H1 (cell line): ENCODE measurements around the gene ZNF750. TPM values are rescaled to one million over a fixed set of nuclear protein-coding genes. Genes with fewer than 3 reads are reported as not detected.

Source experiments
- CTCF ChIA-PET: fragments of 300-600 bp; sonication (Branson Sonifier 250); formaldehyde crosslinking; loops from one replicate; lab custom pipeline; 2021; ENCODE audit not compliant: partially characterized antibody; lab: Charles Lee
- POLR2A ChIA-PET: fragments of 300-600 bp; sonication (Branson Sonifier 250); formaldehyde crosslinking; loops from one replicate; lab custom pipeline; 2021; ENCODE audit warnings: inconsistent platforms; ENCODE audit not compliant: partially characterized antibody; lab: Charles Lee
- DNase-seq, 2 experiments: peaks; one replicate each; pipeline versions ENCODE4 v3.0.0 to v3.0.0-alpha.2; 2010 to 2022; ENCODE audit warnings: low spot score in 2 of 2, low read depth in 1 of 2, mixed read lengths in 1 of 2
- FAIRE-seq: peaks from 2 replicates; lab custom pipeline; 2011; peaks lifted over from hg19 to GRCh38; lab: Jason Lieb, UNC
- H2AFZ ChIP-seq: 2 replicates; pipeline ENCODE4 v1.8.1; 2012; ENCODE audit warnings: low read length, inconsistent platforms
- H2AK5ac ChIP-seq: 2 replicates; pipeline ENCODE4 v1.6.1; 2013; ENCODE audit warnings: low read depth, low read length
- H2BK120ac ChIP-seq: replicated peaks from 2 replicates; pipeline ENCODE3; 2013; ENCODE audit warnings: low read depth, low read length, inconsistent platforms
- H2BK12ac ChIP-seq: 2 replicates; pipeline ENCODE4 v1.6.1; 2013; ENCODE audit warnings: low read depth, low read length
- H2BK15ac ChIP-seq: 2 replicates; pipeline ENCODE4 v1.6.1; 2013; ENCODE audit warnings: low read length
- H2BK20ac ChIP-seq: 2 replicates; pipeline ENCODE4 v1.6.1; 2013; ENCODE audit warnings: low read length
- H2BK5ac ChIP-seq: 2 replicates; pipeline ENCODE4 v1.6.1; 2013; ENCODE audit warnings: low read depth, low read length
- H3K14ac ChIP-seq: 2 replicates; pipeline ENCODE4 v1.6.1; 2013; ENCODE audit warnings: inconsistent platforms; ENCODE audit not compliant: insufficient read length
- H3K18ac ChIP-seq: 2 replicates; pipeline ENCODE4 v1.6.1; 2013; ENCODE audit warnings: low read length; ENCODE audit errors: extremely low read depth
- H3K23ac ChIP-seq: 2 replicates; pipeline ENCODE4 v1.6.1; 2013; ENCODE audit warnings: inconsistent platforms; ENCODE audit not compliant: insufficient read length
- H3K23me2 ChIP-seq: 2 replicates; pipeline ENCODE4 v1.6.1; 2013; ENCODE audit warnings: low read depth, low read length
- H3K27ac ChIP-seq: 2 replicates; pipeline ENCODE4 v1.6.1; 2011; ENCODE audit warnings: low read depth, low read length, inconsistent platforms
- H3K27me3 ChIP-seq, 4 experiments: replicated peaks in 1 of 4; 1 replicate in 1 of 4; 2 replicates in 3 of 4; pipeline versions ENCODE4 v1.6.1 to v1.8.1; 2011 to 2013; ENCODE audit warnings: low read length in 3 of 4, mild to moderate bottlenecking in 3 of 4, inconsistent platforms in 2 of 4, mixed read lengths in 2 of 4, moderate library complexity in 1 of 4; ENCODE audit not compliant: control insufficient read depth in 3 of 4, insufficient read depth in 3 of 4; ENCODE audit errors: extremely low read depth in 1 of 4
- H3K36me3 ChIP-seq, 4 experiments: 2 replicates each; pipeline versions ENCODE4 v1.6.1 to v1.8.1; 2011 to 2013; ENCODE audit warnings: mild to moderate bottlenecking in 4 of 4, low read length in 3 of 4, moderate library complexity in 2 of 4, control low read depth in 1 of 4, inconsistent platforms in 1 of 4; ENCODE audit not compliant: insufficient read depth in 4 of 4, control insufficient read depth in 2 of 4
- H3K4ac ChIP-seq: replicated peaks from 2 replicates; pipeline ENCODE3; 2013; ENCODE audit warnings: low read length, low read depth, mixed read lengths, inconsistent platforms; ENCODE audit not compliant: insufficient read length
- H3K4me1 ChIP-seq, 4 experiments: replicated peaks in 1 of 4; 1 replicate in 1 of 4; 2 replicates in 3 of 4; pipeline versions ENCODE4 v1.6.1 to v1.8.1; 2011 to 2013; ENCODE audit warnings: low read length in 3 of 4, inconsistent platforms in 2 of 4, mixed read lengths in 1 of 4; ENCODE audit not compliant: insufficient read depth in 4 of 4, control insufficient read depth in 3 of 4
- H3K4me2 ChIP-seq, 2 experiments: 2 replicates each; pipeline versions ENCODE4 v1.6.1 to v1.8.1; 2011 to 2013; ENCODE audit warnings: low read depth in 2 of 2, low read length in 2 of 2, control low read depth in 1 of 2, inconsistent platforms in 1 of 2, mild to moderate bottlenecking in 1 of 2; ENCODE audit not compliant: insufficient read depth in 1 of 2
- H3K4me3 ChIP-seq, 4 experiments: fragments of 200-600, 300-600 bp in 1 of 4; sonication (generic), shearing (Covaris generic), sonication (Bioruptor Twin) in 1 of 4; 2 replicates each; pipeline versions ENCODE4 v1.5.1 to v1.8.1; 2011 to 2016; ENCODE audit warnings: low read length in 4 of 4, low read depth in 3 of 4, control low read depth in 2 of 4, inconsistent platforms in 2 of 4, mild to moderate bottlenecking in 2 of 4, mixed read lengths in 1 of 4, moderate library complexity in 1 of 4; ENCODE audit not compliant: insufficient read depth in 2 of 4; ENCODE audit errors: extremely low read depth in 1 of 4
- H3K56ac ChIP-seq: replicated peaks from 2 replicates; pipeline ENCODE3; 2013; ENCODE audit warnings: low read depth, mild to moderate bottlenecking, mixed read lengths, low read length, inconsistent platforms; ENCODE audit not compliant: insufficient read length
- H3K79me1 ChIP-seq: 2 replicates; pipeline ENCODE4 v1.6.1; 2013; ENCODE audit warnings: low read depth, low read length, control low read depth
- H3K79me2 ChIP-seq, 2 experiments: 2 replicates each; pipeline versions ENCODE4 v1.6.1 to v1.8.1; 2012 to 2013; ENCODE audit warnings: low read length in 2 of 2, mild to moderate bottlenecking in 2 of 2, inconsistent platforms in 1 of 2; ENCODE audit not compliant: insufficient read depth in 2 of 2, control insufficient read depth in 1 of 2
- H3K9ac ChIP-seq, 4 experiments: replicated peaks in 1 of 4; 1 replicate in 1 of 4; 2 replicates in 3 of 4; pipeline versions ENCODE4 v1.6.1 to v1.8.1; 2011 to 2013; ENCODE audit warnings: low read depth in 3 of 4, low read length in 3 of 4, control low read depth in 2 of 4, mild to moderate bottlenecking in 2 of 4, moderate library complexity in 2 of 4, inconsistent platforms in 1 of 4; ENCODE audit errors: extremely low read depth in 1 of 4
- H3K9me3 ChIP-seq, 2 experiments: 2 replicates each; pipeline versions ENCODE4 v1.6.1 to v1.8.1; 2012 to 2013; ENCODE audit warnings: mild to moderate bottlenecking in 2 of 2, moderate library complexity in 2 of 2, control low read depth in 1 of 2, inconsistent platforms in 1 of 2, low read depth in 1 of 2, low read length in 1 of 2, mixed read lengths in 1 of 2; ENCODE audit not compliant: insufficient read depth in 2 of 2
- H4K20me1 ChIP-seq, 2 experiments: replicated peaks in 1 of 2; 2 replicates each; pipeline versions ENCODE3 to v1.8.1; 2011 to 2013; ENCODE audit warnings: inconsistent platforms in 2 of 2, low read length in 2 of 2, mild to moderate bottlenecking in 1 of 2; ENCODE audit not compliant: insufficient read depth in 2 of 2, control insufficient read depth in 1 of 2
- H4K5ac ChIP-seq: 2 replicates; pipeline ENCODE4 v1.6.1; 2013; ENCODE audit warnings: low read length, low read depth, mixed read lengths, inconsistent platforms; ENCODE audit not compliant: insufficient read length
- H4K8ac ChIP-seq: 2 replicates; pipeline ENCODE4 v1.8.0; 2013; ENCODE audit warnings: mild to moderate bottlenecking, moderate library complexity, low read length, inconsistent platforms; ENCODE audit not compliant: insufficient read depth; ENCODE audit errors: extremely low read depth
- H4K91ac ChIP-seq: replicated peaks from 2 replicates; pipeline ENCODE3; 2013; ENCODE audit warnings: low read length, mixed read lengths, inconsistent platforms; ENCODE audit not compliant: insufficient read length
- ATF2 ChIP-seq: IDR thresholded peaks from 2 replicates; pipeline ENCODE4 v1.6.1; 2012; ENCODE audit warnings: low read length, inconsistent platforms
- RAD21 ChIP-seq, 2 experiments: IDR thresholded peaks in 1 of 2; conservative IDR thresholded peaks in 1 of 2; 2 replicates each; pipeline ENCODE4 v1.6.1; 2011; ENCODE audit warnings: low read depth in 2 of 2, low read length in 2 of 2, improper control_type of control experiment in 1 of 2, inconsistent platforms in 1 of 2, mild to moderate bottlenecking in 1 of 2, moderate library complexity in 1 of 2
- RBBP5 ChIP-seq: IDR thresholded peaks from 2 replicates; pipeline ENCODE4 v1.7.1; 2012; ENCODE audit warnings: low read depth, mild to moderate bottlenecking, inconsistent platforms, low read length, moderate library complexity, borderline replicate concordance
- SAP30 ChIP-seq: fragments of 300-600 bp; sonication (generic); IDR thresholded peaks from 2 replicates; pipeline ENCODE4 v1.7.1; 2012; ENCODE audit warnings: low read length, moderate library complexity, mild to moderate bottlenecking, inconsistent platforms; ENCODE audit not compliant: insufficient read depth, insufficient replicate concordance
- SIRT6 ChIP-seq: IDR thresholded peaks from one replicate; pipeline ENCODE4 v1.7.1; 2012; ENCODE audit warnings: low read length, inconsistent platforms
- SRF ChIP-seq: IDR thresholded peaks from 2 replicates; pipeline ENCODE4 v1.6.1; 2011; ENCODE audit warnings: mild to moderate bottlenecking, low read depth, low read length, moderate library complexity
- USF2 ChIP-seq: IDR thresholded peaks from 2 replicates; pipeline ENCODE4 v1.6.1; 2011; ENCODE audit warnings: low read length, improper control_type of control experiment
- ZNF274 ChIP-seq: IDR thresholded peaks from 2 replicates; pipeline ENCODE4 v1.7.0; 2012; ENCODE audit warnings: low read length, borderline replicate concordance; ENCODE audit errors: extremely low read depth
- WGBS, 2 experiments: shearing (Covaris generic) in 1 of 2; methylation state at CpG; one replicate each; pipeline versions ENCODE4 v1.1.6 to v1.1.7; 2013 to 2015; ENCODE audit warnings: low lambda C conversion rate in 2 of 2, mixed read lengths in 2 of 2, inconsistent platforms in 1 of 2, low coverage in 1 of 2, missing lambda C conversion rate in 1 of 2; ENCODE audit not compliant: insufficient replicate concordance in 2 of 2, insufficient coverage in 1 of 2, insufficient read length in 1 of 2; ENCODE audit errors: extremely low coverage in 1 of 2, missing lambda C conversion rate in 1 of 2; 5-methylcytosine and 5-hydroxymethylcytosine counted together
- polyA plus RNA-seq, 7 experiments: library from polyadenylated mRNA; depleted of rRNA in 3 of 7; stranded (reverse) in 5 of 7; unstranded in 2 of 7; fragments of >200 nt in 5 of 7; fragments of 200-250 nt in 2 of 7; gene quantifications; 1 replicate in 5 of 7; 2 replicates in 1 of 7; 4 replicates in 1 of 7; pipeline versions ENCODE4 v1.2.1 to v1.2.3, GENCODE V29; 2011 to 2013; ENCODE audit warnings: missing spikeins in 2 of 7, mixed read lengths in 2 of 7
- total RNA-seq: library from RNA; stranded (reverse); fragmentation: NEBNext Ultra II Directional; extraction: Animal tissue kit (Norgen Biotek cat#: 25700); gene quantifications from 2 replicates; pipeline ENCODE4 v1.2.1, GENCODE V29; 2021

Gene ZNF750
- total and polyA plus RNA-seq, 2 of the 8 experiments (the other 6 are each of a cell fraction or from before 2014, with no cell fraction given), result not detected

DNA sequence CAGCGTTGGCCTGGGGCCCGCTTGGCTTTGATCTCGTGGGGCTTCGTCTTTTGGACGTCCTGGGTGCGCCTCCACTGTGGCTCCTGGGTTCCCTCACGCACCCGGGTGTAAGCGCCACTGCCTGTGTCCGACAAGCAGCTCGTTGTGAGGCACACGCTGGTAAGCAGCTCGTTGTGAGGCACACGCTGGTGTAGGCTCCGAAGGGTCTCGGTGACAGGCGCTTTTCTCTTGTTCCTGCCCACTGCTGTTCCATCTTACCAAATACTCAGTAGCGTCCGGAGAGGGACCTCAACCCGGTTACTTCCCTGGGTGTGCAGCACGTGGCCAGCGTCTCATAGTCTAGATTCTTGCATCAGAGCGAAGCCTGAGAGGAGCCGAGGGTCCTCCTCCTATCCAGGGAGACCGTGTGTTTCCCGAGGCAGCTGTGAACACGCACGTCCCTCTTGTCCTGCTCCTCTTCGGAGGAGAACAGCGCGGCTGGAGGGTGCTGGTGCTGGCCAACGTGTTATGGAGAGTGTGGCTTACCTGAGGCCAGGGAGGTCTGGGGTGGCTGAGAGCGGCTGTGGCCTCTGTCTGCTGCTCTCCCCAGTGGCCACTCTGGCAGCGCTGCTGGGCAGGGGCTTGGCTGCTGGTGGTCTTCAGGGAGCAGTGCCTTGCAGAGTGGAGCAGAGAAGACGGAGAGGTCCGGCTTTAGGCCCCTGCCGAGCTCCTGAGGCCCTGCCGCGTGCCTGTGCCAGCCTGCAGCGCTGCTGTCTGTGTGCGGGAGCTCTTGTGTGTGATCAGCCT is 32.1 kb upstream of the ZNF750 start:
- Histone ChIP-seq H3K36me3 (peaks cover 3 to 16% (median 13%) of the 10 kb centered on the region in 4 experiments; a peak in 5 of 8 replicates), H2BK120ac (no peak overlapping the region), H4K8ac (peak overlapping the region; percentile 41; the same call in 1 of the 2 replicates), H3K18ac (peak overlapping the region; percentile 6; the same call in 1 of the 2 replicates), H3K9ac (no peak overlapping the region), H3K23ac (no peak overlapping the region), H2BK20ac (no peak overlapping the region), H3K9me3 (no peaks in the 10 kb centered on the region), H3K4me1 (peaks cover 0 to 8% (median 2%) of the 10 kb centered on the region in 4 experiments; a peak in 5 of 7 replicates), H2BK5ac (0 out of 2 replicates have a peak overlapping the region, but pooled peaks have one; percentile 15), H2BK15ac (no peak overlapping the region), H2AK5ac (no peak overlapping the region), H3K27ac (no peak overlapping the region), H3K14ac (no peak overlapping the region), H4K91ac (no peak overlapping the region), H3K4ac (no peak overlapping the region), H3K4me2 (no peak overlapping the region), H2BK12ac (no peak overlapping the region), H3K79me1 (peaks cover 7% of the 10 kb centered on the region), H3K56ac (no peak overlapping the region), H3K23me2 (no peaks in the 10 kb centered on the region), H4K5ac (no peak overlapping the region), H4K20me1 (peaks cover 7 to 13% of the 10 kb centered on the region in 2 experiments), H2AFZ (no peak overlapping the region), H3K79me2 (peaks cover 0 to 6% of the 10 kb centered on the region in 2 experiments; a peak in 1 of 4 replicates), H3K27me3 (no peaks in the 10 kb centered on the region), H3K4me3 (no peak overlapping the region)
- POLR2A ChIA-PET, result no interaction called here
- 93% methylated on average over 40 of the region's 41 CpGs; no CpG with 5 or more reads in 1 of the 2 experiments for WGBS, 2 experiments
- no peak for DNase-seq
- CTCF ChIA-PET, result interaction anchor here (0.7 to 3.0 kb wide), 10 partner anchors 11 to 97 kb away, joined by 3 to 12 read pairs (median 4); no protein-coding TSS in a partner anchor
- no peak for FAIRE-seq
- TF ChIP-seq ZNF274 (no peak), RBBP5 (no peak), SAP30 (no peak), USF2 (no peak), ATF2 (no peak), RAD21 (IDR thresholded peaks at IDR 0.05 in 1 of 2, conservative IDR thresholded peaks at IDR 0.05 in 1 of 2; ENCODE audit: low read depth in 2 of 2, low read length in 2 of 2) (no peak), SRF (no peak), SIRT6 (no peak)
